WTC11 (cell line): Measurements from ENCODE around the gene RBM34. TPM values are rescaled to one million over a fixed set of nuclear protein-coding genes. Genes with fewer than 3 reads are reported as not detected.

Experiments used
- ATAC-seq: fragments of 200-7000 bp; cut with Tn5 transposase; 2 replicates; pipeline ENCODE4 v1.10.0; 2021; ENCODE audit warnings: mild to moderate bottlenecking, moderate library complexity
- CTCF ChIA-PET: fragments of 300-600 bp; sonication (Branson Sonifier 250); formaldehyde crosslinking; loops from one replicate; lab custom pipeline; 2021; ENCODE audit warnings: antibody characterized with exemption; lab: Charles Lee
- POLR2A ChIA-PET: fragments of 350-600 bp; sonication (Branson Sonifier 250); formaldehyde crosslinking; loops from one replicate; lab custom pipeline; 2021; ENCODE audit warnings: antibody characterized with exemption; lab: Charles Lee
- DNase-seq: peaks from one replicate; pipeline ENCODE4 v3.0.0; 2021; ENCODE audit warnings: low spot score
- H3K27ac Mint-ChIP-seq: 2 replicates; pipeline ENCODE4 v1.8.0; 2021; ENCODE audit warnings: mixed read lengths
- H3K27me3 Mint-ChIP-seq: 2 replicates; pipeline ENCODE4 v1.8.0; 2021; ENCODE audit warnings: low read depth, mild to moderate bottlenecking, moderate library complexity, mixed read lengths
- H3K36me3 Mint-ChIP-seq: 2 replicates; pipeline ENCODE4 v1.8.0; 2021; ENCODE audit warnings: mixed read lengths
- H3K4me1 Mint-ChIP-seq: 2 replicates; pipeline ENCODE4 v1.8.0; 2022; ENCODE audit warnings: mixed read lengths
- H3K4me3 Mint-ChIP-seq: 2 replicates; pipeline ENCODE4 v1.8.0; 2021; ENCODE audit warnings: mild to moderate bottlenecking, moderate library complexity, mixed read lengths
- H3K9me3 Mint-ChIP-seq: 2 replicates; pipeline ENCODE4 v1.8.0; 2021; ENCODE audit warnings: mixed read lengths
- CBFB ChIP-seq: sonication (generic); formaldehyde crosslinking; IDR thresholded peaks from 2 replicates; pipeline ENCODE4 v1.8.1; 2022; ENCODE audit warnings: mild to moderate bottlenecking, low read depth, missing genetic modification reagents
- EMX1 ChIP-seq: fragments of 250-450 bp; sonication (Bioruptor Pico); IDR thresholded peaks from 2 replicates; pipeline ENCODE4 v1.8.0; 2021; ENCODE audit warnings: mild to moderate bottlenecking
- NFE2L1 ChIP-seq: sonication (generic); formaldehyde crosslinking; IDR thresholded peaks from 2 replicates; pipeline ENCODE4 v1.8.1; 2023; ENCODE audit warnings: missing genetic modification reagents
- NR2C2 ChIP-seq: sonication (generic); formaldehyde crosslinking; IDR thresholded peaks from 2 replicates; pipeline ENCODE4 v1.8.0; 2022; ENCODE audit warnings: mild to moderate bottlenecking, missing genetic modification reagents
- NR3C1 ChIP-seq: sonication (generic); formaldehyde crosslinking; conservative IDR thresholded peaks from 2 replicates; pipeline ENCODE4 v1.8.1; 2023; ENCODE audit warnings: low read depth, mild to moderate bottlenecking, missing genetic modification reagents
- OVOL2 ChIP-seq: fragments of 250-450 bp; sonication (Bioruptor Pico); IDR thresholded peaks from 2 replicates; pipeline ENCODE4 v1.9.0; 2021; ENCODE audit warnings: mild to moderate bottlenecking, borderline replicate concordance
- PRRX2 ChIP-seq: fragments of 250-450 bp; sonication (Bioruptor Pico); IDR thresholded peaks from 2 replicates; pipeline ENCODE4 v1.8.0; 2021; ENCODE audit warnings: mild to moderate bottlenecking
- RELA ChIP-seq: sonication (generic); formaldehyde crosslinking; IDR thresholded peaks from 2 replicates; pipeline ENCODE4 v1.8.1; 2022; ENCODE audit warnings: missing genetic modification reagents, mild to moderate bottlenecking, borderline replicate concordance
- RORB ChIP-seq: fragments of 250-450 bp; sonication (Bioruptor Pico); IDR thresholded peaks from 2 replicates; pipeline ENCODE4 v1.9.0; 2021; ENCODE audit warnings: mild to moderate bottlenecking
- SMAD3 ChIP-seq: sonication (generic); formaldehyde crosslinking; IDR thresholded peaks from 2 replicates; pipeline ENCODE4 v1.8.0; 2022; ENCODE audit warnings: missing genetic modification reagents, mild to moderate bottlenecking, borderline replicate concordance
- SP1 ChIP-seq: sonication (generic); formaldehyde crosslinking; conservative IDR thresholded peaks from 2 replicates; pipeline ENCODE4 v1.8.1; 2022; ENCODE audit warnings: missing genetic modification reagents
- total RNA-seq: library from RNA; stranded (reverse); gene quantifications from 3 replicates; pipeline ENCODE4 v1.2.3, GENCODE V29; 2021
- TF ChIP-seq, protein P1 (sequence below): fragments of 250-450 bp; sonication (Bioruptor Pico); IDR thresholded peaks from 2 replicates; pipeline ENCODE4 v2.1.2; 2022; ENCODE audit warnings: mild to moderate bottlenecking, moderate library complexity
- TF ChIP-seq, protein P2 (sequence below): sonication (generic); formaldehyde crosslinking; IDR thresholded peaks from 2 replicates; pipeline ENCODE4 v1.8.1; 2023; ENCODE audit warnings: mild to moderate bottlenecking, missing genetic modification reagents, borderline replicate concordance
- TF ChIP-seq, protein P3 (sequence below): sonication (generic); formaldehyde crosslinking; IDR thresholded peaks from 2 replicates; pipeline ENCODE4 v1.8.1; 2023; ENCODE audit warnings: mild to moderate bottlenecking, missing genetic modification reagents, moderate library complexity
- TF ChIP-seq, protein P4 (sequence below): sonication (generic); formaldehyde crosslinking; IDR thresholded peaks from 2 replicates; pipeline ENCODE4 v1.8.1; 2022; ENCODE audit warnings: missing genetic modification reagents, borderline replicate concordance
- TF ChIP-seq, protein P5 (sequence below): sonication (generic); formaldehyde crosslinking; IDR thresholded peaks from 2 replicates; pipeline ENCODE4 v1.8.1; 2023; ENCODE audit warnings: mild to moderate bottlenecking, missing genetic modification reagents
- TF ChIP-seq, protein P6 (sequence below): sonication (generic); formaldehyde crosslinking; IDR thresholded peaks from 2 replicates; pipeline ENCODE4 v1.8.1; 2022; ENCODE audit warnings: low read depth, mild to moderate bottlenecking, moderate library complexity, missing genetic modification reagents, borderline replicate concordance

The RBM34 gene
- total RNA-seq, 1 experiment from 2014 or later: 112 TPM

DNA sequence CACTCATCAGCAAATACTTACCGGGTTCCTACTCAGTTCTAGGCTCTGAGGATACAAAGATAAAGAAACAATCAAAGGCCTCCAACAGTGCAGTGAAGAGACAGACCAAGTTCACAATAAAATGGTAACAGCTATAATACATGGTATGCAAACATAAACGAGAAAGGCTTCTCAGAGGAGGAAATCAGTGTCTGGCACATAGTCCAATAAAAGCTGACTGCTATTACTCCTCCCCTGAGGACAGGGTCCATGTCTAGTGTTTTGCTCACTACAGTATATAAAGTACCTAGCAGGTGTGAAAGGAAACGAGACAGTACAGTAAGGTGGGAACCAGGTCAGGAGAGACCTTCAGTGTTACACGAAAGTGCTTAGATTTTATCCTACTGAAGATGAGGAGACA lies 4.3 kb downstream of the RBM34 start:
- no peaks in the 10 kb centered on the region for H3K9me3 Mint-ChIP-seq
- H3K36me3 Mint-ChIP-seq: peaks cover 36% of the 10 kb centered on the region
- no peaks in the 10 kb centered on the region for H3K27me3 Mint-ChIP-seq
- H3K4me1 Mint-ChIP-seq: peaks cover 10% of the 10 kb centered on the region
- no peak for TF ChIP-seq PRRX2
- TF ChIP-seq NR2C2 (CRISPR knock-in tag): no peak
- TF ChIP-seq, protein P1, sequence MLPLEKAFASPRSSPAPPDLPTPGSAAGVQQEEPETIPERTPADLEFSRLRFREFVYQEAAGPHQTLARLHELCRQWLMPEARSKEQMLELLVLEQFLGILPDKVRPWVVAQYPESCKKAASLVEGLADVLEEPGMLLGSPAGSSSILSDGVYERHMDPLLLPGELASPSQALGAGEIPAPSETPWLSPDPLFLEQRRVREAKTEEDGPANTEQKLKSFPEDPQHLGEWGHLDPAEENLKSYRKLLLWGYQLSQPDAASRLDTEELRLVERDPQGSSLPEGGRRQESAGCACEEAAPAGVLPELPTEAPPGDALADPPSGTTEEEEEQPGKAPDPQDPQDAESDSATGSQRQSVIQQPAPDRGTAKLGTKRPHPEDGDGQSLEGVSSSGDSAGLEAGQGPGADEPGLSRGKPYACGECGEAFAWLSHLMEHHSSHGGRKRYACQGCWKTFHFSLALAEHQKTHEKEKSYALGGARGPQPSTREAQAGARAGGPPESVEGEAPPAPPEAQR: no peak
- TF ChIP-seq SP1: no peak
- no peak for TF ChIP-seq NR3C1
- no peak for TF ChIP-seq RORB
- TF ChIP-seq OVOL2 (CRISPR knock-in tag): no peak
- no peak for TF ChIP-seq EMX1 (CRISPR knock-in tag)
- POLR2A ChIA-PET: no interaction called here
- DNase-seq (no peak), ATAC-seq (no peak)
- CTCF ChIA-PET: interaction anchor here (1.1 to 1.5 kb wide), 3 partner anchors 27 to 259 kb away, joined by 3 read pairs; no protein-coding TSS in a partner anchor
- no peak overlapping the region for H3K4me3 Mint-ChIP-seq
- no peak overlapping the region for H3K27ac Mint-ChIP-seq

DNA sequence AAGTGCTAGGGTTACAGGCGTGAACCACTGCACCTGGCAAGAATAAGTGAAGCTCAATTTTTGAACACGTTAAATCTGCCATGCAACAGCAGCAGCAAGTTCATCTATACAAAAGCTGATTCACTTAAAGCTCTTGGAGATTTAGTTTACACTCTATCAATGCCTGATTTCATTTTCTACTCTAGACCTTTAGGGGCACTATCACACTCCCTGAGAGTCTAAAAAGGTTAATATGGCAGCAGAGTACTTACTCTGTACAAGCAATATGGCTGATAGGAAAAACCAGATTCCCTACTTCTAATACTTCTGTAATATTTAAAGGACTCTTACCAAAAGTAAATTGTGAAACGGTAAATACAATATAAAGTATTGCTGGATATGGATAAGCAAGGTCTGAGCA lies 4.8 kb downstream of the RBM34 start:
- ChIA-PET POLR2A (no interaction called here), CTCF (interaction anchor here (1.1 to 1.5 kb wide), 3 partner anchors 27 to 259 kb away, joined by 3 read pairs; no protein-coding TSS in a partner anchor)
- Mint-ChIP-seq H3K36me3 (peaks cover 39% of the 10 kb centered on the region), H3K9me3 (no peaks in the 10 kb centered on the region), H3K4me3 (no peak overlapping the region), H3K4me1 (peaks cover 9% of the 10 kb centered on the region), H3K27ac (no peak overlapping the region), H3K27me3 (no peaks in the 10 kb centered on the region)
- TF ChIP-seq NFE2L1 (CRISPR knock-in tag) (no peak), SMAD3 (CRISPR knock-in tag) (no peak), RELA (CRISPR knock-in tag) (no peak), CBFB (no peak)
- TF ChIP-seq, protein P2, sequence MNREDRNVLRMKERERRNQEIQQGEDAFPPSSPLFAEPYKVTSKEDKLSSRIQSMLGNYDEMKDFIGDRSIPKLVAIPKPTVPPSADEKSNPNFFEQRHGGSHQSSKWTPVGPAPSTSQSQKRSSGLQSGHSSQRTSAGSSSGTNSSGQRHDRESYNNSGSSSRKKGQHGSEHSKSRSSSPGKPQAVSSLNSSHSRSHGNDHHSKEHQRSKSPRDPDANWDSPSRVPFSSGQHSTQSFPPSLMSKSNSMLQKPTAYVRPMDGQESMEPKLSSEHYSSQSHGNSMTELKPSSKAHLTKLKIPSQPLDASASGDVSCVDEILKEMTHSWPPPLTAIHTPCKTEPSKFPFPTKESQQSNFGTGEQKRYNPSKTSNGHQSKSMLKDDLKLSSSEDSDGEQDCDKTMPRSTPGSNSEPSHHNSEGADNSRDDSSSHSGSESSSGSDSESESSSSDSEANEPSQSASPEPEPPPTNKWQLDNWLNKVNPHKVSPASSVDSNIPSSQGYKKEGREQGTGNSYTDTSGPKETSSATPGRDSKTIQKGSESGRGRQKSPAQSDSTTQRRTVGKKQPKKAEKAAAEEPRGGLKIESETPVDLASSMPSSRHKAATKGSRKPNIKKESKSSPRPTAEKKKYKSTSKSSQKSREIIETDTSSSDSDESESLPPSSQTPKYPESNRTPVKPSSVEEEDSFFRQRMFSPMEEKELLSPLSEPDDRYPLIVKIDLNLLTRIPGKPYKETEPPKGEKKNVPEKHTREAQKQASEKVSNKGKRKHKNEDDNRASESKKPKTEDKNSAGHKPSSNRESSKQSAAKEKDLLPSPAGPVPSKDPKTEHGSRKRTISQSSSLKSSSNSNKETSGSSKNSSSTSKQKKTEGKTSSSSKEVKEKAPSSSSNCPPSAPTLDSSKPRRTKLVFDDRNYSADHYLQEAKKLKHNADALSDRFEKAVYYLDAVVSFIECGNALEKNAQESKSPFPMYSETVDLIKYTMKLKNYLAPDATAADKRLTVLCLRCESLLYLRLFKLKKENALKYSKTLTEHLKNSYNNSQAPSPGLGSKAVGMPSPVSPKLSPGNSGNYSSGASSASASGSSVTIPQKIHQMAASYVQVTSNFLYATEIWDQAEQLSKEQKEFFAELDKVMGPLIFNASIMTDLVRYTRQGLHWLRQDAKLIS (CRISPR knock-in tag): no peak
- TF ChIP-seq, protein P3, sequence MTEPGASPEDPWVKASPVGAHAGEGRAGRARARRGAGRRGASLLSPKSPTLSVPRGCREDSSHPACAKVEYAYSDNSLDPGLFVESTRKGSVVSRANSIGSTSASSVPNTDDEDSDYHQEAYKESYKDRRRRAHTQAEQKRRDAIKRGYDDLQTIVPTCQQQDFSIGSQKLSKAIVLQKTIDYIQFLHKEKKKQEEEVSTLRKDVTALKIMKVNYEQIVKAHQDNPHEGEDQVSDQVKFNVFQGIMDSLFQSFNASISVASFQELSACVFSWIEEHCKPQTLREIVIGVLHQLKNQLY (CRISPR knock-in tag): no peak
- TF ChIP-seq, protein P4, sequence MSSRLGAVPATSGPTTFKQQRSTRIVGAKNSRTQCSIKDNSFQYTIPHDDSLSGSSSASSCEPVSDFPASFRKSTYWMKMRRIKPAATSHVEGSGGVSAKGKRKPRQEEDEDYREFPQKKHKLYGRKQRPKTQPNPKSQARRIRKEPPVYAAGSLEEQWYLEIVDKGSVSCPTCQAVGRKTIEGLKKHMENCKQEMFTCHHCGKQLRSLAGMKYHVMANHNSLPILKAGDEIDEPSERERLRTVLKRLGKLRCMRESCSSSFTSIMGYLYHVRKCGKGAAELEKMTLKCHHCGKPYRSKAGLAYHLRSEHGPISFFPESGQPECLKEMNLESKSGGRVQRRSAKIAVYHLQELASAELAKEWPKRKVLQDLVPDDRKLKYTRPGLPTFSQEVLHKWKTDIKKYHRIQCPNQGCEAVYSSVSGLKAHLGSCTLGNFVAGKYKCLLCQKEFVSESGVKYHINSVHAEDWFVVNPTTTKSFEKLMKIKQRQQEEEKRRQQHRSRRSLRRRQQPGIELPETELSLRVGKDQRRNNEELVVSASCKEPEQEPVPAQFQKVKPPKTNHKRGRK (CRISPR knock-in tag): no peak
- TF ChIP-seq, protein P5, sequence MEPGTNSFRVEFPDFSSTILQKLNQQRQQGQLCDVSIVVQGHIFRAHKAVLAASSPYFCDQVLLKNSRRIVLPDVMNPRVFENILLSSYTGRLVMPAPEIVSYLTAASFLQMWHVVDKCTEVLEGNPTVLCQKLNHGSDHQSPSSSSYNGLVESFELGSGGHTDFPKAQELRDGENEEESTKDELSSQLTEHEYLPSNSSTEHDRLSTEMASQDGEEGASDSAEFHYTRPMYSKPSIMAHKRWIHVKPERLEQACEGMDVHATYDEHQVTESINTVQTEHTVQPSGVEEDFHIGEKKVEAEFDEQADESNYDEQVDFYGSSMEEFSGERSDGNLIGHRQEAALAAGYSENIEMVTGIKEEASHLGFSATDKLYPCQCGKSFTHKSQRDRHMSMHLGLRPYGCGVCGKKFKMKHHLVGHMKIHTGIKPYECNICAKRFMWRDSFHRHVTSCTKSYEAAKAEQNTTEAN (CRISPR knock-in tag): no peak
- TF ChIP-seq, protein P6, sequence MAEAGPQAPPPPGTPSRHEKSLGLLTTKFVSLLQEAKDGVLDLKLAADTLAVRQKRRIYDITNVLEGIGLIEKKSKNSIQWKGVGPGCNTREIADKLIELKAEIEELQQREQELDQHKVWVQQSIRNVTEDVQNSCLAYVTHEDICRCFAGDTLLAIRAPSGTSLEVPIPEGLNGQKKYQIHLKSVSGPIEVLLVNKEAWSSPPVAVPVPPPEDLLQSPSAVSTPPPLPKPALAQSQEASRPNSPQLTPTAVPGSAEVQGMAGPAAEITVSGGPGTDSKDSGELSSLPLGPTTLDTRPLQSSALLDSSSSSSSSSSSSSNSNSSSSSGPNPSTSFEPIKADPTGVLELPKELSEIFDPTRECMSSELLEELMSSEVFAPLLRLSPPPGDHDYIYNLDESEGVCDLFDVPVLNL (CRISPR knock-in tag): no peak
- ATAC-seq: no peak
- DNase-seq: no peak
